ENCODE data around the gene TNP2.
"Not testable (repeated sequence)": the region's sequence is repeated elsewhere in the genome, so short reads cannot be mapped to it uniquely, and the experiment has no call there.

Gene TNP2

GRCh38 chr16:11239644-11240632 lies 29.2 kb downstream of the TNP2 start:
- DNase-seq = no peak

- no peak for DNase-seq
Measured at GRCh38 chr16:11238272-11239202, 30.6 kb downstream of the TNP2 start.

- no peak for DNase-seq
Measured at GRCh38 chr16:11236461-11237254, 32.5 kb downstream of the TNP2 start.

GRCh38 chr16:11235703-11235991 lies 33.5 kb downstream of the TNP2 start:
- DNase-seq = no peak

- DNase-seq = no peak
Measured at GRCh38 chr16:11234884-11235702, 34.0 kb downstream of the TNP2 start.

- peak; percentile 68 for DNase-seq
Measured at GRCh38 chr16:11233727-11234376, 35.3 kb downstream of the TNP2 start.

GRCh38 chr16:11232852-11233726 lies 36.0 kb downstream of the TNP2 start:
- DNase-seq = peak; percentile 79

GRCh38 chr16:11232302-11232851 lies 36.7 kb downstream of the TNP2 start:
- no peak for DNase-seq

GRCh38 chr16:11231367-11231970 lies 37.7 kb downstream of the TNP2 start:
- DNase-seq = no peak

- no peak for DNase-seq
Measured at GRCh38 chr16:11229906-11230305, 39.2 kb downstream of the TNP2 start.

GRCh38 chr16:11229432-11229831 lies 39.7 kb downstream of the TNP2 start:
- DNase-seq = no peak

GRCh38 chr16:11225677-11226549 lies 43.2 kb downstream of the TNP2 start:
- no peak for DNase-seq

GRCh38 chr16:11224894-11225676 lies 44.0 kb downstream of the TNP2 start:
- peak; percentile 86 for DNase-seq

GRCh38 chr16:11224096-11224893 lies 44.8 kb downstream of the TNP2 start:
- peak; percentile 42 for DNase-seq

- not testable (repeated sequence) for DNase-seq
Measured at GRCh38 chr16:11220507-11220906, 48.6 kb downstream of the TNP2 start.

- no peak for DNase-seq
Measured at GRCh38 chr16:11219178-11219577, 49.9 kb downstream of the TNP2 start.

GRCh38 chr16:11218604-11218962 lies 50.5 kb downstream of the TNP2 start:
- DNase-seq = no peak

Measured in activated naive CD4-positive, alpha-beta T cell treated with anti-CD3 and anti-CD28 coated beads, Interleukin-2, amount 50 U/mL, for 16 hours (primary cell).